Adrenal gland (tissue), 12 donors: ENCODE measurements around the gene ZNF135. TPM values are rescaled to one million over a fixed set of nuclear protein-coding genes. Genes with fewer than 3 reads are reported as not detected.

Experiments used
- DNase-seq, 7 donors: peaks; one replicate each; pipeline ENCODE4 v3.0.0-alpha.2; 2019 to 2020
- H3K27ac ChIP-seq, 5 donors: fragments of 200-600 bp; sonication (generic) in 4 of 5; 1 replicate in 3 of 5; 2 replicates in 2 of 5; pipeline versions ENCODE4 v1.5.1 to v1.8.0; 2016 to 2020; ENCODE audit warnings: mild to moderate bottlenecking in 1 of 5
- H3K27me3 ChIP-seq: fragments of 200-600 bp; 2 replicates; pipeline ENCODE4 v1.8.0; 2021
- H3K36me3 ChIP-seq, 2 donors: fragments of 200-600 bp; replicated peaks in 1 of 2; 1 replicate in 1 of 2; 2 replicates in 1 of 2; pipeline versions ENCODE4 v1.5.1 to v1.8.0; 2018 to 2022
- H3K4me1 ChIP-seq, 2 donors: fragments of 200-600 bp; replicated peaks in 1 of 2; 1 replicate in 1 of 2; 2 replicates in 1 of 2; pipeline versions ENCODE4 v1.5.1 to v1.8.0; 2018 to 2021
- H3K4me3 ChIP-seq, 4 donors: fragments of 200-600 bp; sonication (generic) in 3 of 4; one replicate each; pipeline ENCODE4 v1.5.1; 2016 to 2018
- H3K9me3 ChIP-seq, 3 donors: fragments of 200-600 bp; sonication (generic) in 1 of 3; replicated peaks in 1 of 3; 1 replicate in 2 of 3; 2 replicates in 1 of 3; pipeline versions ENCODE4 v1.5.1 to v1.8.0; 2016 to 2021
- POLR2A ChIP-seq, 2 donors: fragments of 450-650 bp; IDR thresholded peaks; one replicate each; pipeline ENCODE4 v1.6.1; 2017; ENCODE audit warnings: antibody characterized with exemption in 2 of 2, mild to moderate bottlenecking in 2 of 2, moderate library complexity in 1 of 2
- WGBS, 4 donors: extraction: QIAGEN DNeasy Blood & Tissue Kit in 2 of 4; methylation state at CpG; one replicate each; pipeline versions ENCODE4 v1.1.5 to v1.1.7; 2013 to 2017; 5-methylcytosine and 5-hydroxymethylcytosine counted together
- intact Hi-C, 2 donors: fragments of 100-400 bp; cut with DNase I; formaldehyde crosslinking; loops; one replicate each; pipeline versions ENCODE4 v1.14.1 to v1.15.0; 2022 to 2023
- polyA plus RNA-seq, 3 donors: library from polyadenylated mRNA; stranded (reverse); fragments of 200-250 nt in 2 of 3; fragments of 350-450 nt in 1 of 3; fragmentation: Illumina TruSeq in 1 of 3; extraction: RNeasy Lipid Tissue Mini Kit (QIAGEN cat#74804) in 1 of 3; gene quantifications; one replicate each; pipeline ENCODE4 v1.2.3, GENCODE V29; 2013 to 2014
- total RNA-seq, 9 donors: library from RNA; depleted of rRNA in 4 of 9; stranded (reverse); fragments of >200 nt in 4 of 9; fragments of 120-200 nt in 1 of 9; fragmentation: NEBNext Ultra II Directional in 1 of 9; extraction: Animal tissue kit (Norgen Biotek cat#: 25700) in 1 of 9; gene quantifications; one replicate each; pipeline versions ENCODE4 v1.1.0 to v1.2.4, GENCODE V29; 2013 to 2023
- TF ChIP-seq, protein P1 (sequence below), 6 experiments: fragments of 450-650 bp in 4 of 6; fragments of 200-600 bp in 2 of 6; sonication (generic) in 1 of 6; IDR thresholded peaks; 1 replicate in 5 of 6; 2 replicates in 1 of 6; pipeline versions ENCODE4 v1.5.1 to v1.8.0; 2016 to 2021; ENCODE audit warnings: antibody characterized with exemption in 6 of 6, mild to moderate bottlenecking in 2 of 6, moderate library complexity in 1 of 6
- donor health status: healthy with polysubstance abuse.
- donor health status: Bipolar disorder and iron deficiency.
- donor health status: DM: yes; HTN: yes; CAD: no.
- donor health status: DM: no; HTN: no; CAD: no.
- donor health status: DM: no; HTN: no; CAD: no.
- donor health status: DM: yes; HTN: yes; CAD: no.

The ZNF135 gene
- total and polyA plus RNA-seq, 12 donors = 1.2 to 15.1 (median 4.5) TPM

DNA sequence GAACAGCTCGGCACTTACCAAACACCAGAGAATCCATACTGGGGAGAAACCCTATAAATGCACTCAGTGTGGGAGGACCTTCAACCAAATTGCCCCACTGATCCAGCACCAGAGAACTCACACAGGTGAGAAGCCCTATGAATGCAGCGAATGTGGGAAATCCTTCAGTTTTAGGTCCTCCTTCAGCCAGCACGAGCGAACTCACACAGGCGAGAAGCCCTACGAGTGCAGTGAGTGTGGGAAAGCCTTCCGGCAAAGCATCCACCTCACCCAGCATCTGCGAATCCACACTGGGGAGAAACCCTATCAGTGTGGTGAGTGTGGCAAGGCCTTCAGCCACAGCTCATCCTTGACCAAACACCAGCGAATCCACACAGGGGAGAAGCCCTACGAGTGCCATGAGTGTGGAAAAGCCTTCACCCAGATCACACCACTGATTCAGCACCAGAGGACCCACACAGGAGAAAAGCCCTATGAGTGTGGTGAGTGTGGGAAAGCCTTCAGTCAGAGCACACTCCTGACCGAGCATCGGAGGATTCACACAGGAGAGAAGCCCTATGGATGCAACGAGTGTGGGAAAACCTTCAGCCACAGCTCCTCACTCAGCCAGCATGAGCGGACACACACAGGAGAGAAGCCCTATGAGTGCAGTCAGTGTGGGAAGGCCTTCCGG lies 8.3 kb downstream of the ZNF135 start:
- no peak overlapping the region for H3K27ac ChIP-seq
- TF ChIP-seq, protein P1, sequence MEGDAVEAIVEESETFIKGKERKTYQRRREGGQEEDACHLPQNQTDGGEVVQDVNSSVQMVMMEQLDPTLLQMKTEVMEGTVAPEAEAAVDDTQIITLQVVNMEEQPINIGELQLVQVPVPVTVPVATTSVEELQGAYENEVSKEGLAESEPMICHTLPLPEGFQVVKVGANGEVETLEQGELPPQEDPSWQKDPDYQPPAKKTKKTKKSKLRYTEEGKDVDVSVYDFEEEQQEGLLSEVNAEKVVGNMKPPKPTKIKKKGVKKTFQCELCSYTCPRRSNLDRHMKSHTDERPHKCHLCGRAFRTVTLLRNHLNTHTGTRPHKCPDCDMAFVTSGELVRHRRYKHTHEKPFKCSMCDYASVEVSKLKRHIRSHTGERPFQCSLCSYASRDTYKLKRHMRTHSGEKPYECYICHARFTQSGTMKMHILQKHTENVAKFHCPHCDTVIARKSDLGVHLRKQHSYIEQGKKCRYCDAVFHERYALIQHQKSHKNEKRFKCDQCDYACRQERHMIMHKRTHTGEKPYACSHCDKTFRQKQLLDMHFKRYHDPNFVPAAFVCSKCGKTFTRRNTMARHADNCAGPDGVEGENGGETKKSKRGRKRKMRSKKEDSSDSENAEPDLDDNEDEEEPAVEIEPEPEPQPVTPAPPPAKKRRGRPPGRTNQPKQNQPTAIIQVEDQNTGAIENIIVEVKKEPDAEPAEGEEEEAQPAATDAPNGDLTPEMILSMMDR (IDR thresholded peaks at IDR 0.05) = no peak
- TF ChIP-seq POLR2A (IDR thresholded peaks at IDR 0.05) = no peak
- H3K9me3 ChIP-seq = peaks cover 0 to 62% (median 3%) of the 10 kb centered on the region in 3 donors
- intact Hi-C loops = no loop called here
- H3K4me1 ChIP-seq = no peaks in the 10 kb centered on the region
- no peak for DNase-seq
- no peaks in the 10 kb centered on the region for H3K36me3 ChIP-seq
- 94 to 98% (median 96%) methylated on average over 9 to 15 of the region's 15 CpGs for WGBS, 4 donors
- no peaks in the 10 kb centered on the region for H3K27me3 ChIP-seq
- H3K4me3 ChIP-seq = no peak overlapping the region

DNA sequence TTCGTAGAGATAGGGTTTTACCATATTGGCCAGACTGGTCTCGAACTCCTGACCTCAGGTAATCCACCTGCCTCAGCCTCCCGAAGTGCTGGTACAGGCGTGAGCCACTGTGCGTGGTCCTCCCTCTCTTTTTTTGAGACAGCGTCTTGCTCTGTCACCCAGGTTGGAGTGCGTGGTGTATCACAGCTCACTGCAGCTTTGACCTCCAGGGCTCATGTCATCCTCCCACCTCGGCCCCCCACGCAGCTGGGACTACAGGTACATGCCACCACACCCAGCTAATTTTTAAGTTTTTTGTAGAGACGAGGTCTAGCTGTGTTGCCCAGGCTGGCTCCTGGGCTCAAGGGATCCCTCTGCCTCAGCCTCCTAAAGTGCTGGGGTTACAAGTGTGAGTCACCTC lies 20.7 kb downstream of the ZNF135 start:
- WGBS, 4 donors = 90 to 95% (median 92%) methylated on average over 7 to 10 of the region's 10 CpGs
- Histone ChIP-seq H3K9me3 (peaks cover 0 to 34% (median 0%) of the 10 kb centered on the region in 3 donors), H3K27me3 (no peaks in the 10 kb centered on the region), H3K4me3 (no peak overlapping the region), H3K36me3 (no peaks in the 10 kb centered on the region), H3K27ac (no peak overlapping the region), H3K4me1 (no peaks in the 10 kb centered on the region)
- intact Hi-C loops = no loop called here
- no peak for DNase-seq
- TF ChIP-seq, protein P1 (IDR thresholded peaks at IDR 0.05) = no peak
- TF ChIP-seq POLR2A (IDR thresholded peaks at IDR 0.05) = no peak

DNA sequence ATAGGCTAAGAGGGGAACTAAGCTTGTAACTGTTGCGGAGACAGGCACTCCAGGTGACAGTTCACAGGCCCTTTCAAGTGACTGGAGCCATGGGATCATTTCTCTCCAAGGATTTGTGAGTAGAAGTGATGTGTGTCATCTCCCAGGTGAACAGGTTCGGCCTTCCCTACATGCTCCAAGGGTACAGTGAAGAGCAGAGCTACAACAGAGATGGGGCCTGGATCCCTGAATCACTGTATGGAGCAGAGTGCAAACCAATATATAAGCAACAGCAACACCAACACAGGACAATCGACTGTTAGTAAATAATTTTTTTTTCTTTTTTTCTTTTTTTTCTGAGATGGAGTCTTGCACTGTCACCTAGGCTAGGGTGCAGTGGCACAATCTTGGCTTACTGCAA lies 23.9 kb downstream of the ZNF135 start:
- no peak overlapping the region for H3K27ac ChIP-seq
- no peaks in the 10 kb centered on the region for H3K27me3 ChIP-seq
- peaks cover 0 to 43% (median 0%) of the 10 kb centered on the region in 3 donors for H3K9me3 ChIP-seq
- intact Hi-C loops = no loop called here
- H3K36me3 ChIP-seq = peaks cover 0 to 12% of the 10 kb centered on the region in 2 donors
- no peaks in the 10 kb centered on the region for H3K4me1 ChIP-seq
- DNase-seq = no peak
- no peak overlapping the region for H3K4me3 ChIP-seq
- WGBS, 4 donors = 93 to 94% (median 93%) methylated on average over 3 of the region's 3 CpGs
- TF ChIP-seq POLR2A (IDR thresholded peaks at IDR 0.05) = no peak
- TF ChIP-seq, protein P1 (IDR thresholded peaks at IDR 0.05) = no peak

DNA sequence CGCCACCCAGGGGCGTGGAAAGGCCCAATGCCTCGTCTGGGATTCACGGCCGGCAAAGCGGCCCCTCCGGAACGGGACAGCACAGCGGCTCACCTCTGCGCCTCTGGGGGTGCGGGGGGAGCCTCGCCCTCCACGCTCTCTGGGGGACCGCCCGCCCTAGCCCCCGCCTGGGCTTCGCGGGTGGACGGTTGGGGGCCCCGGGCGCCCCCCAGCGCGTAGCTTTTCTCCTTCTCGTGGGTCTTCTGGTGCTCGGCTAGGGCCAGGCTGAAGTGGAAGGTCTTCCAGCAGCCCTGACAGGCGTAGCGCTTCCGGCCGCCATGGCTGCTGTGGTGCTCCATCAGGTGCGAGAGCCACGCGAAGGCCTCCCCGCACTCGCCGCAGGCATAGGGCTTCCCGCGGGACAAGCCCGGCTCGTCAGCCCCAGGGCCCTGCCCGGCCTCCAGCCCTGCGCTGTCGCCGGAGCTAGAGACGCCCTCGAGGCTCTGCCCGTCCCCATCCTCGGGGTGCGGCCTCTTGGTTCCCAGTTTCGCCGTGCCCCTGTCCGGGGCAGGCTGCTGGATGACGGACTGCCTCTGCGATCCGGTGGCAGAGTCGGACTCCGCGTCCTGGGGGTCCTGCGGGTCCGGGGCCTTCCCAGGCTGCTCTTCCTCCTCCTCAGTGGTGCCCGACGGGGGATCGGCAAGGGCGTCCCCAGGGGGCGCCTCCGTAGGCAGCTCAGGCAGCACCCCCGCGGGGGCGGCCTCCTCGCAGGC lies 25.7 kb downstream of the ZNF135 start:
- Histone ChIP-seq H3K36me3 (peaks cover 0 to 12% of the 10 kb centered on the region in 2 donors), H3K4me3 (no peak overlapping the region), H3K27me3 (no peaks in the 10 kb centered on the region), H3K27ac (no peak overlapping the region), H3K4me1 (no peaks in the 10 kb centered on the region), H3K9me3 (peaks cover 0 to 43% (median 0%) of the 10 kb centered on the region in 3 donors)
- no peak for TF ChIP-seq POLR2A (IDR thresholded peaks at IDR 0.05)
- TF ChIP-seq, protein P1 (IDR thresholded peaks at IDR 0.05) = no peak
- DNase-seq = no peak
- intact Hi-C loops = no loop called here
- 94 to 97% (median 97%) methylated on average over 24 to 69 of the region's 69 CpGs for WGBS, 4 donors
